Endothelial cell (in vitro differentiated cells): ENCODE data around the gene ACAP3. TPM values are rescaled to one million over a fixed set of nuclear protein-coding genes. Genes with fewer than 3 reads are reported as not detected.
A peak's percentile ranks its signal among the peaks of the same experiment; 100 is the strongest.

ENCODE experiments used
- DNase-seq: peaks from one replicate; pipeline ENCODE4 v3.0.0; 2021; ENCODE audit warnings: low spot score
- H3K27ac Mint-ChIP-seq: one replicate; pipeline ENCODE4 v1.8.0; 2021; ENCODE audit warnings: mixed read lengths, inconsistent platforms; ENCODE audit not compliant: unreplicated experiment
- H3K27me3 Mint-ChIP-seq: one replicate; pipeline ENCODE4 v1.8.0; 2021; ENCODE audit warnings: mild to moderate bottlenecking, moderate library complexity, mixed read lengths, inconsistent platforms; ENCODE audit not compliant: unreplicated experiment
- H3K36me3 Mint-ChIP-seq: one replicate; pipeline ENCODE4 v1.8.0; 2021; ENCODE audit warnings: mild to moderate bottlenecking, low read depth, mixed read lengths, inconsistent platforms; ENCODE audit not compliant: unreplicated experiment
- H3K4me1 Mint-ChIP-seq: one replicate; pipeline ENCODE4 v1.8.0; 2021; ENCODE audit warnings: mild to moderate bottlenecking, mixed read lengths, inconsistent platforms; ENCODE audit not compliant: unreplicated experiment
- H3K4me3 Mint-ChIP-seq: one replicate; pipeline ENCODE4 v1.8.0; 2021; ENCODE audit warnings: mild to moderate bottlenecking, mixed read lengths, inconsistent platforms; ENCODE audit not compliant: unreplicated experiment
- H3K9me3 Mint-ChIP-seq: one replicate; pipeline ENCODE4 v1.8.0; 2021; ENCODE audit warnings: mixed read lengths, inconsistent platforms; ENCODE audit not compliant: unreplicated experiment
- CTCF ChIP-seq: fragments of 200-600 bp; sonication (generic); IDR thresholded peaks from one replicate; pipeline ENCODE4 v1.5.0; 2021; ENCODE audit warnings: antibody characterized with exemption; ENCODE audit not compliant: unreplicated experiment
- total RNA-seq: library from RNA; stranded (reverse); fragmentation: NEBNext Ultra II Directional; extraction: Animal tissue kit (Norgen Biotek cat#: 25700); gene quantifications from one replicate; pipeline ENCODE4 v1.2.1, GENCODE V29; 2021; ENCODE audit not compliant: unreplicated experiment

The ACAP3 gene
- total RNA-seq, 1 donor from 2014 or later, result 54.0 TPM

DNA sequence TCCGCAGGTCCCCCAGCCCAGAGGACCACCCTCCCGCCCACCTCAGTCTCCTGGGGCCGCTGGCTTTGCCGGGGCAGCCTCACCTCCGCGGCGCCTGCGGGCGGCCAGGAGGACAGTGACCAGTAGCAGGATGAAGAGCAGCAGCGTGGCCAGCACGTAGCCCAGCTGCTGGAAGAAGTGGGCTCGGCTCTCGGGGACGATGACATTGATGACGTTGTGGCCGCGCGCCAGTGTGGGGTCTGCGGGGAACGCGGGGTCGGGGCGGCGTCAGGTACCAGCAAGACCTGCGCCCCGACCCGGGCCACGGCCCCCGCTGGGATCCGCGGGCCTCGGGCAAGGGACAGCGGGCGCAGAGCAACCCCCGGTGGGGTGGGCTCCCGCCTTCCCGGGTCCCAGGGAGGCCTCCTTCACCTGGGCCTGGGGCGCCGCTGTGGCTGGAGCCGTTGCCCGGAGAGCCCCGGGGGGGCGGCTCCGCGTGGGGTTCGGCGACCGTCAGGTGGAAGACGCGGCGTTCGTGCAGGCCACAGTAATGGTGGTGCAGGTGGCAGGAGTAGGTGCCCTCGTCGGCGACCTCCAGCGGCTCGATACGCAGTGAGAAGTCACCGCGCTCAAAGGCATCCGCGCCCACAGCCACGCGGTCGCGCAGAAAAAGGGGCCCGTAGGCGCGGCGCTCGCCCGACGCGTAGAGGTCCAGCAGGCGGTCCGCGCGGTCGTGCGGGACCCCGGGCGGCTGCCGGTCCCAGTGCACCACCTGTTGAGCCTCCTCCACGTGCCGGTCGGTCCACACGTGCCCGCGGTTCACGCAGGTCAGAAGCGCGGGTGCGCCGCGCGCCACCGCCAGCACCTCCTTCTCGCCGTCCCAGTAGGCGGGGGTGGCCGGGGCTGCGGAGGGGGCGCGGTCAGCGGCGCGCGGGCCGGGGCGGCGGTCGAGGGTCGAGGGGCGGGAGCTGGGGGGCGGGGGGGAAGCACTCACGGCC, 46.8 kb upstream of the ACAP3 start:
- Mint-ChIP-seq H3K27me3 (peaks cover 24% of the 10 kb centered on the region), H3K4me3 (peak overlapping the region; percentile 71), H3K27ac (no peak overlapping the region), H3K36me3 (peaks cover 6% of the 10 kb centered on the region), H3K4me1 (peaks cover 4% of the 10 kb centered on the region), H3K9me3 (no peaks in the 10 kb centered on the region)
- no peak for DNase-seq
- no peak for TF ChIP-seq CTCF

DNA sequence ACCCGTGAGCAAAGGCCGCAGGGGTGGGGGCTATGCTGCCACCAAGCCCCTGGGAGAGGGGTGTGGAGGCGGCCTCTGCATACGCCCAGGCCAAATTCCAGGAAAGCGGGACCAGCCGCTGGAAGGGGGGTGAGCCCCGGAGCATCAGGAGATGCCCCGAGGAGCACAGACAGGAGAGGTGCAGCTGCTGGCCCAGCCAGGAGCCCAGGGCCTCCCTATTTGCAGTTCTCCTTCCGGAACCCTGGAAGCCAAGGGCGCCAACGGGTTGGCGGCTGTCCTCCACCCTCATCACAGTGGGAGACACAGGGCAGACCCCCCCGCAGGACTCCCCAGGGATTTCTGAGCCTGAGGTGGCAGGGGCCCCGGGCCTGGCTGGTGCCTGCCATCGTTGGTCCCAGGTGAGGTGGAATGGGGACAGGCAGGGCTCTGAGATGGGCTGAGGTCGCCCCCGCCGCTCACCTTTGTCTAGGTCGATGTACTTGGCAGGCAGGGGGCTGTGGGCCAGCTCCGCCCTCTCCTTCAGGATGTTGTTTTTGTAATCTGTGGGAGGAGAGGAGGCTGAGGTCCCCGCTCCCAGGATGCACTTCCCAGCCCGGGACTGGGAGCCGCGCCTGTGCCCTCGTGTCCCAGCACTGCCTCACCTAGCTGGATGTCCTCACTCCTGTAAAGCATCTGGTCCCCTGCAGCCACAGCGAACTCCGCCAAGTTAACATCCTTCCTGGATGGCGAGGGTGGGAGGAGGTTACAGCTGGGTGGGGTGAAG, 45.8 kb upstream of the ACAP3 start:
- no peak for TF ChIP-seq CTCF
- H3K4me1 Mint-ChIP-seq, result peaks cover 4% of the 10 kb centered on the region
- H3K4me3 Mint-ChIP-seq, result no peak overlapping the region
- no peak overlapping the region for H3K27ac Mint-ChIP-seq
- peaks cover 21% of the 10 kb centered on the region for H3K27me3 Mint-ChIP-seq
- no peak for DNase-seq
- peaks cover 6% of the 10 kb centered on the region for H3K36me3 Mint-ChIP-seq
- H3K9me3 Mint-ChIP-seq, result no peaks in the 10 kb centered on the region

GRCh38 chr1:1352786-1353388, 45.2 kb upstream of the ACAP3 start:
- Mint-ChIP-seq H3K36me3 (peaks cover 6% of the 10 kb centered on the region), H3K27ac (no peak overlapping the region), H3K4me1 (peaks cover 4% of the 10 kb centered on the region), H3K9me3 (no peaks in the 10 kb centered on the region), H3K27me3 (peaks cover 23% of the 10 kb centered on the region), H3K4me3 (no peak overlapping the region)
- TF ChIP-seq CTCF, result no peak
- no peak for DNase-seq

GRCh38 chr1:1351511-1352427, 44.0 kb upstream of the ACAP3 start:
- H3K4me3 Mint-ChIP-seq, result peak overlapping the region; percentile 84
- TF ChIP-seq CTCF, result no peak
- H3K9me3 Mint-ChIP-seq, result no peaks in the 10 kb centered on the region
- no peak for DNase-seq
- peaks cover 6% of the 10 kb centered on the region for H3K36me3 Mint-ChIP-seq
- peak overlapping the region; percentile 61 for H3K27ac Mint-ChIP-seq
- peaks cover 23% of the 10 kb centered on the region for H3K27me3 Mint-ChIP-seq
- H3K4me1 Mint-ChIP-seq, result peaks cover 4% of the 10 kb centered on the region
